ENCODE measurements around the gene NFIB.

Gene NFIB

DNA sequence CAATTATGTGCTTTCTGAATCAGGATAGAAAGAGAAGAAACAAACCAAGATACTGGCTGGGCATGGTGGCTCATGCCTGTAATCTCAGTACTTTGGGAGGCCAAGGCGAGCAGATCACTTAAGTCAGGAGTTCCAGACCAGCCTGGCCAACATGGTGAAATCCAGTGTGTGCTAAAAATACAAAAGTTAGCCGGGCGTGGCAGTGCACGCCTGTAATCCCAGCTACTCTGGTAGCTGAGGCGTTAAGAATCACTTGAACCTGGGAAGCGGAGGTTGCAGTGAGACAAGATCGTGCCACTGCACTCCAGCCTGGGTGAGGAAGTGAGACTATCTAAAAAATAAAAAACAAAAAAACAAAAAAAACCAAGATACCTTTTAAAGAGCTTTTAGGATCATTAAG lies 214.2 kb downstream of the NFIB start:
- DNase-seq (ENCODE audit: low spot score), result no peak

DNA sequence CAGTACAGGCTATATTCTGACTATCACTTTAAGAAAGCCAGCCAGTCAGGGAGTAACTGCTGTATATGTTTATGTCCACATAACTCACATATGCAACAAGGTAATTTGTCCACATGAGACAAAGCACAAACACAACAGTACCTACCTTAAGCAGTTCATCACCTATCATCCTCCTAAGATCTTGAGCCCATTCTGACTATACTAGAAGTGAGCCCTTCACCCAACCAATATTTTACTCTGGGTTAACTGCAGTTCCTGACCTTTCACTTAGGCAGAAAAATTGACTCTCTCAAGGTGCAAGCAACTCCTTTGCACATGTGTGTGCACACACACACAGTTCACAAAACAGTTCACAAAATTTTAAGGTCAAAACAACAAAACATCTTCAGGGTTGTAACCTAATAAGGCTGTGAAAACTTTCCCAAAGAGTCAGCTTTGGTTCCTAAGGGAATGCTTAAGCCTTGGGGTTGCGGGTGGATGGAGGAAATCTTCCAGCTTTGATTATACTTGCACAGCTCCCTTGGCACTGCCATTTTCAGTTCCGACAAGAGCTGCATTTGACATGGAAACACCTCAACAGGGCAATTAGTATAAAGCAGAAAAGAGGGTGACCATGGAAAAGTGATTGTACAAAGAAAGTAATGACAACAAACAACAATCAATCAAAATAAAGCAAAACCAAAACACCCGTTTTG lies 215.3 kb downstream of the NFIB start:
- DNase-seq (ENCODE audit: low spot score), result no peak

DNA sequence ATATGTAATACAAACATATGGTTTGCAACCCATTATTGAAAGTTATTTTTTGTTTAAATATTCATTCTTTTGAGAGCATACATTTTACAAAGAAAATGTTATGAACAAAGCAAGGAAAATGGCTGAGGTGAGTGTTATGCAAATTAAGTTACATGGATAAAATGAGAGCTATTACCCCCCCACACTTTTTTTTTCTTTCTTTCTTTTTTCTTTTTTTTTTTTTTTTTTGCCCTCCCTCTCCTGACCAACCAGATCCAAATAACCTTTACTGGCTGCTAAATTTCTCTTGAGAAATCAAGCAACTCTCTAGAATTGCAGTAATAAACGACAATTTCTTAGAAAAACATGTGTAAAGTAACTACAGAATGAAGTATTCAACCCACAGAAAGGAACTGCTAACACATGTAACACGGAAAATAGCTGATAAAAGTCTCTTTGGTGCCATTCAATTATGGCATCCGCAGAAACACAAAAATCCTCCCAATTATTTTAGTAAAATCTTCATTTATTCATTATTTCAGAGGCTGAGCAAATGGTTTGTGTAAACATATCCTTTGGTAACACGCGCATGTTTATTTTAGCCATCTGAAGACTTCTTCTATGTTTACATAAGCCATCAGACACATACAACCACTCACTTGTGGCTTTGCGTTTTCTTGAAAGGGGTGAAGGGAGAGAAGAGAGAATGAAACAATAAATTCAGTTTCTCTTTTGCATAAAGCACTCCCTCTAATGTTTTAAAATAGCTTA lies 216.1 kb downstream of the NFIB start:
- no peak for DNase-seq (ENCODE audit: low spot score)

DNA sequence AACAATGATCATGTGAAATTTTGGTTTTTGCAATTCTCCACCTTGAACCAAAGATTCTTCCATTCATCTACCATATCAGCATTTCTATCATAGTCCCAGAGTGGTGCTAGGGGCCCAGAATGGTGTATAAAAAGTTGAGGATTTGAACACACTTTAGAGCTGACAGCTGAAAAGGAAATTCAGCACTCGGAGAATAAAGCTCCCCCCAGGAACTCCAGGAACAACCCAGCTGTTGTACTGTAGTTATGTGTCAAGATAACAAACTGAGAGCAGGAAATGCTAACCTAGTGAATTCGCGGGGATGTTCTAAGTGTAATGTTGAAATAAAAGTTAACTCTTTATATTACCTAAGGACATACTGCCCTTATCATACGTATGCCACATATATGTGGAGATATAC lies 216.7 kb downstream of the NFIB start:
- no peak for DNase-seq (ENCODE audit: low spot score)

DNA sequence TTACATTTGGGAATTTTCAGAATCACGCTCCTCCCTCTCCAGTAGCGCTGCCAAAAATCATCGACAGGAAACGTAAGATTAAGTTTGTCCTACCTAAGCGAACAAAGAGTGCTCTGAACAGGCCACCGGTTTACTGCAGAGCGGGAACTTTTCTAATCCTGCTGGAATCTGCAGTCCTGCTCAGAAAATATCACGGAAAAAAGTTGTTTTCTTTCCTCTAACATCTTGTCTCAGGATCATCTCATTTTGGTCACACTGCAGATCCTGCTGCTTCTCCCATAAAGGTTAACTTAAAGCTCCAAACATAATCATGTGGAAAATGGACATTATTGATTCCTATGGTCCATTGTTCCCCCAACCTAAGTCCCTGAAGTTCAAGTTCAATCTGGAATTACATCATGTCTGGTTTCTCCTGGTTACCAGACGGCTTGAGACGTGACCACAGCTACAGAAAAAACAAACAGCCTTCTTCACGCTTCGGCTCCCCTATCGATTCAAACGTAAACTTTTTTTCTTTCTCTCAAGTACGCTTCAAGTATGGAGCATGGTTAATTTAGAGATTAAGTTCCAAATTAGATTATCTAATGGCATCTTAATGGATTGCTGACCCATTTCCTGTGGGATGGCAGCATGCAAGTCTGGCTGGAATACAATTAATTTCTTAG lies 217.6 kb downstream of the NFIB start:
- DNase-seq (ENCODE audit: low spot score), result no peak

DNA sequence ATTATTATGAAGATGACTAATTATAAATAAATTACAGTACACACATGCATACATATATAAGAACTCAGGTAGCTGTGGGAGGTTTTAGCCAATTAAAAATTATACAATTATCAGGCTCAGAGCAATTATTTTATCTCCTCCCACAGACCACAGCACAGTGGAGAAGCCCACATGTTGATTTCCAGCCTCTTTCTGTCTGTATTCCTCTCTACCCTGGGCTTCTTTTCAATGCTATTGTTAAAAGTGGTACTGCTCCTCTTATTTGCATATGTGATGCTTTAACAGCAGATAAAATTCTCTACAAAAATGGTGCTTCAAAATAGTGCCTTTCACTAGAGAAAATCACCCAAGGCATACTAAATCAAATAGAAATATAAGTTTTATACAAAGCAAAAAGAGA lies 218.7 kb downstream of the NFIB start:
- DNase-seq (ENCODE audit: low spot score), result no peak

DNA sequence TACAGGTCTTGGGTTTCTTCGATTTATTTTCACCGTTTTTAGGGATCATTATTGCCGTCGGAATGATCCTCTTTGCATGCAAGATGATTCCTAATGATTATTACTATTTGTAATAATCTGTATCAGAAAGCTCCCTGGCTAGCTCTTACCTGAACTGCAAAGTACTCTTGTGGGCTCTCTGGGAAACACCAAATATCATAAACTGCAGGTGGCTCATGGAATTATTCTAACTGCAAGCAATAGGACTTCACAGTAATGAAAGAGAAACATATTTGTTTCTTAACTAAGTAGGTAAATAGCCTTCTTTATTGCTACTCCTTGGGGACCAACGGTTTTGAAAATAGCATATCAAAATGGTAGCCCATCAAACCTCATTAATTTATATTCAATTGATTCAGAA lies 219.4 kb downstream of the NFIB start:
- DNase-seq (ENCODE audit: low spot score), result no peak

DNA sequence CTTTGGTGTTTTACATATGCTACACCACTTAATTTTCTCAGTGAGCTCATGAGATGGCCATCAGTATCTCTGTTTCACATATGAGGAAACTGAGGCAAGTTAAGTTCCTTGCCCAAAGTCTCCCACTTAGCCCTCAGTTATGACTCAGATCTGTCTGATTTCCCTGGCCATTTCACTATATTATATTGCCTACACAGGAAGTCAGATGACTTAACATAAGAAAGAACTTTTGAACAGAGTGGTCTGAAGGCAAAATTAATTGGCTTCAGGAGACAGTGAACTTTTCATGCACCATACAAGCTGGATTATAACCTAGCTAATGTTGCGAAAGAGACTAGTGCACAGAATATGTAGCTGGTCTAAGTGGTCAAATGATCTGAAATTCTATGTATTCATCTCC lies 221.6 kb downstream of the NFIB start:
- no peak for DNase-seq (ENCODE audit: low spot score)

DNA sequence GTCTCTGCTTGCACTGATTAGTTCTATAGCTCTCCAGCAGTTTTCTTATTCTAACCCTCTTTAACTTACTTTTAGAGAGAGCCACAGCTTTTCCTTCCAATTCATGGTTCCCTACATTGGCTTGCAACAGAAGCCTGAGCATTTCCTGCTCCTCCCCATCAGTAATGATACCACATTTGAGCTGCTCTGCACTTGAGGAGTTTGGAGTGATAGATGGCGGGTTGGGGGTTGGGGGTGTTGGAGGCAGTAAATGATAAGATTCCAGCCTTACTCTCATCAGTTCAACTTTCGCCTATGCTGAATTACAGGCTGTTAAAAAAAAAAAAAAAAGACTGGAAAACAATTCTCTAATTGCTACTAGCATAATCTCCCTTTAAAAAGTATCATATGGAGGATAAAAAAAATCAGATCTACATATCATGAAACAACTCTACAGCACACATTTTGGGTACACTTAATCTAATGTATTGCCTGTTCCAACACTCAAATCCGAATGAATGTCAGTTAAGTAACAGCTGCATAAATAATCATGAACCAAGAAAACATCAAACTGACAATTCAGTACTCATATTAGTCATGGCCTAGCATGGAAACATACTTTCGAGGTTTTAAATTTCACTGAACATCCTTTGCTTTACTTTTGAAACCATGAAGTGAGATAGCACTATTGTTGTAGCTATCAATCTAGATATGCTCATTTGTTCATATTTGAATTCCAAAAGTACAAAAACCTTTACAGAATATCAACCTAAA lies 224.7 kb downstream of the NFIB start:
- no peak for DNase-seq (ENCODE audit: low spot score)

DNA sequence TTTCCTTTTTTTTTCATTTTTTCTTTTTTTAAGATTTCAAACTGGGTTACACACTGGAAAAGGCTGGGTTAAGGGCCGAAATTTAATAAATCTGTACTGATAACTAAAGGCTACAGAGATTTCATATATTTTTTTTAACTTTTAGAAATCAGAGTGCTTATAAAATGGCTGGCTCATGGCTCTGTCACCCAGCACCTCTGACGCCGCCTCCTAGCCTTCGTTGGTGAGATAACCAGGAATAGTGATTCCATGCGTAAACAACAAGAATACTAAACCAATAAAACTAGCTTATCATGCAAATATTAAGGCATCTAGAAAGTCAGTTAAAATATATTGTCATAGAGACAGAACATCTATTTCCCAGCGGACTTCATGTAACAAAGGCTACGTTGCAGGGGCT lies 226.4 kb downstream of the NFIB start:
- no peak for DNase-seq (ENCODE audit: low spot score)

DNA sequence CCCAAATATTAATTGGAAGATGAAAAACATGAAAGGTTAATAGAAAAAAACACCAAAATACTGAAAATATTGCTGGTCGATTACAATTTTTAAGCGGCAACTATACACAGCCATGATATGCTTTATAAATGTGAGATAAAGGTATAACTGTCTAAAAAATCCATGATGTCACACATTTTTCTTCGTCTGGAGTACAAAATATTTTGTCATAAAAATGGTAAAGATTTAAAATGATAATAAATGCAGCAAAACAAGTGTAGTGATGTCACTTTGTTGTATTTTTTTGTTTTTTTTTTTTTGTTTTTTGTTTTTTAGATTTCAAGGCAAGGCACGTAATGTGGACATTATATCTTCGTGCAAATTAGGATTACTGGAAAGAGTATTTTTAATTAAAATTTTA lies 227.4 kb downstream of the NFIB start:
- DNase-seq (ENCODE audit: low spot score), result no peak

DNA sequence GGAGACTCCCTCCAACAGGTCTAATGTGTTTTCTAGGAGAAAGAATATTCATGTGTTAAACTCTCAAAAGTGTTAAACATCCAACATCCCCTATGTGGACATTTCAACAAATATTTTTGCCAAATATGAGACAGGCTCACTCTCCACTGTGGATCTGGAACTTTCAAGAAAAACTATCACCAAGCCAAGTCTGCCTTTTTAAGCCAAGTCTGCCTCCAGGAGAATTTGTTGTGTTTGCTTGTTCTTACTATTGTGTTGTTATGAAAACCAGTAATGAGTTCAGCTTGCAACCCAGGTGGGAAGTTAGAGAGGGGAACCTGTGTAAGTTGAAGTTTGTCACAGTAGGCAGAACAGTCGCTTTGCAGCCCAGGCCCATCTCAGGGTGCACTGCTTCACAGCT lies 228.1 kb downstream of the NFIB start:
- DNase-seq (ENCODE audit: low spot score), result no peak

DNA sequence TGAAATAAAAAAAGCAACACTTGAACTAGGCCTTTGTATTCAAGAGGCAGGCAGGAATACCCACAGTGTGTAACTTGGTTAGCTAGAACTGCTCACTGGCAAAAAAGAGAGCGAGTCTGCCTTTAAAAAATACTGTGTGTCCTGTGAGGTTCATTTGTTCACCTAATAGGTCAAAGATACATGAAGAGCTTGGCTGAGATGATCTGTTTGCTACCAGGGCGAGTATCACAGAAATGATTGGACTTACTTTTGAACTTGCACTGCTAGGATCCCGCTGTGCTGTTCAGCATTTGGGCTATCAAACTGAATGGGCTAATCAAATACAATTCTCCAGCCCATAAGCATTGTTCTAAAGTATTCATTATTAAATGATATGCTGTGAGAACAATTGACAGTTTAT lies 229.1 kb downstream of the NFIB start:
- no peak for DNase-seq (ENCODE audit: low spot score)

DNA sequence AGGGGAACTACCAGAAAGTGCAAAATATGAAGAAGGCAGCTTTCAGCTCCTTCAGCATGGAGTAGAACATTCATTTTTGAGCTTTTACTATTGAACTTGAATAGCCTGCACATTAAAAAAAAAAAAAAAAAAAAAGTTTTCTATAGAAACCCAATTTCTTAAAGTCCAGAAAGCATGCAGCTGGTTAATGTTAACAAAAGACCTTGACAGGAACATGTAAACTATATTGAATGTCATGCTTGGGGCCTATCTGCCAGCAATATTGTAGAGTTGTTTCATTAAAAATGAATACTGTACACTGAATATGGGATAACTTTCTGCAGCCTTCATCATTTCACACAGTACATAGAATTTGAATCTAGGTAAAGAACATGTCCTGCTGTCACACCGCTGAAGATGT lies 230.6 kb downstream of the NFIB start:
- DNase-seq (ENCODE audit: low spot score), result no peak

DNA sequence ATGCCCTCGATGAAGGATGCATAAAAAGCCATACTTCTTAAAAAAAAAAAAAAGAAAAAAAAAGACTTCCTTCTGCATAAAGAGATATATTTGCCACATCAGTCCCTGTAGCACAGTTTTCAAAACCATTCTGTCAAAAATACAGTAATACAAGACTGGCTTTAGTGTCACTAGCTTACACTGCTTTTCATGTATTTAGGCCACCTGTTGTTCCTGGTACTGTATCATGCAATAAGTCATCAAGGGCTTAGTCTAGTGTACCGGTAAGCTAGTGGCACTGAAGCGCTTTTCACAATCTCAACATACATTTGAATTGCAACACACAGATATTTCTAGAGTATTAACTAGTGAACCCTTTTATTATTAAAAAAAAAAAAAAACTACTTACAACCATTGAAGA lies 231.2 kb downstream of the NFIB start:
- no peak for DNase-seq (ENCODE audit: low spot score)

DNA sequence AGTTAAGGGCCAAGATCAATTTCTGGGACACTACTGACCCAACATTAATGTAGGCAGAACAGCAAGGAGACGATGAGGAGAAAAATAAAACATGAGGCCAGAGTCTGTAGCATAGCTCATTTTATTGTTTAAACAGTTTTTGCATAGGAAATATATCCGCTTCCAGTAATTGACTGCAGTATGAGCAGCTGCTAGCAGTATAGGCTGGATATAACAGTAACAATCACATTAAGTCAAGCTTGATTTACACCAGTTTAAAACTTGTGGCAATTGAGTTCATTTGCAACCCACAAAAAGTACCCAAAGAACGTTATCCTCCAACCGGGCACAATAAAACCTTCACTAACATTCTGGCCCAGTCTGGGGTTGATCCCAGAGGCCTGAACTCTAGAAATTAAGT lies 232.2 kb downstream of the NFIB start:
- DNase-seq (ENCODE audit: low spot score), result no peak

DNA sequence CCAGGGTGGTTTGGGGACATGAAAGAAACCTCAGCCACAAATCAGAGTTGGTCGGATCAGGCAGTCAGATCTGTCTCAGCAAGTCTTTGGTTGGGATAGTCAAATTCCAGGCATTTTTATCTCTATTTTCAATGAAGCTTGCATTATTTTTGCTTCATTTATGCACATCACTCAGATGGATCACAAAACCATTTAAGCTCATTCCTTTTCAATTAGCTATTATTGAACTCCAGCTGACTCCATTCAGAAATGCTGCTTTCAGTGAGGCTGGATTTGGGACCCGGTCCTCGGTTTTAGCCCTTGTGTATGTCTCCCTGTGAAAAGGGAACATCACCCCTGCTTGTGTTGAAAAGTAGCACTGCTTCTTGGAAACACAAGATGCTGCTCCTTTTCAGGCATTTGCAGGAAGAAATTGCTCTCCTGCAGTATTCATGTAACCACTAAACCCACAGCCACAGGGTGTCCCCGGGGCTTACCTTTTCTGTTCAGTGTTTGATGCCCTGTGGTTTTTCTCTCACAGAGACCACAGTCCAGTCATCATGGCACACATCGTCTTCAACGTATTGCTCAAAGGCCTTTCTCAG lies 232.9 kb downstream of the NFIB start:
- no peak for DNase-seq (ENCODE audit: low spot score)

DNA sequence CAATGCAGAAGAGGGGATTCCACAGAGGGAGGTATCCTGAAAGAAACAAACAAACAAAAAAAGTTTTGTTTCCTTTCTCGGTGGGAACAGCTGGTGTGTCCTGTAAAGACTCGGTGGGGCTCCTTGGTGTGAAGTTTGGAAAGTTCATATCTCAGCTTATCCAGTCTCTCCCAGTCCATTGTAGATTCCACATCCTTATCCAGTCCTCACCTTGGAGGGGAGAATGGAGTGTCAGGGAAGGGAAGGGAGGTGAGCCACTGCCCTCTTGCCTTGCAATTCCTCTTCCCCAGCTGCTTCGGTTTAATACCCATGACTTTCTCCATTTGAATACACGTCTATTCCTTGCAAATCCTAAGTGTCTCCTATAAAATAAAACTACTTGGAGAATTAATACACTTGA lies 234.5 kb downstream of the NFIB start:
- no peak for DNase-seq (ENCODE audit: low spot score)

DNA sequence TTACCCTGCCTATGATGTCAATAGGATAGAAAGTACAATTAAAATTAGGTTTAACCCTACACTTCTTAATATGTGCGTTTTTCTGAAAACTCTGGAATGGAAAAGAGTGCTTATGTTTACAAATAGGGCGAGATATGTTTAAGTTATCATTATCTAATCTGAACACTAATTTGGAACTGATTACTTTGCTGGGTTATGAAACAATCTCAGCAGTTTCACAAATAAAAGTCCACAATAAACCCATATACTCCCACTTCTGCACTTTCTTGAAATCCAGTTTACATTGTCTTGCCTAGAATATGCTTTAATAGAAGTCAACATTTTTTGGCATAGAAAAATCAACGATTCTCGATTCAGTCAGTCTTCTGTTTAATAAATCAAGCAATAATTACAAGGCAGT lies 236.3 kb downstream of the NFIB start:
- DNase-seq (ENCODE audit: low spot score), result no peak

DNA sequence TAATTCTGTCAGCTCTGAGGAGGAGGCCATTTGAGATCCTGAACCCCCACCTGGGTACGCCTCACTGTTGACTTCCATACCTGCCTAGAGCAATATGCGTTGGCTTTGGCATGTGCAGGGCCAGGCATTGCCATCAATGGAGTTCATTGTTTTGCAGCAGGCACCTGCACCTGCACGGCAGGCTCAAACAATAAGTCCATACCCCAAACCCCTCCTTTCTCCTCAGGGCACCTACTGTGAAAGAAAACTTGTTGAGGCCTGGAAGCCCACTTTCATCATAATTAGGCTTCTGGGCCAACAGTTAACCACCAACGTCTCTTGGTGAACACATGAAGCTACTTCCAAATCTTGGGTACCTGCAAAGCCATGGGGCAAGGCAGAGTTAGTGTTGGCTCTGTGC lies 238.7 kb downstream of the NFIB start:
- DNase-seq (ENCODE audit: low spot score), result no peak

DNA sequence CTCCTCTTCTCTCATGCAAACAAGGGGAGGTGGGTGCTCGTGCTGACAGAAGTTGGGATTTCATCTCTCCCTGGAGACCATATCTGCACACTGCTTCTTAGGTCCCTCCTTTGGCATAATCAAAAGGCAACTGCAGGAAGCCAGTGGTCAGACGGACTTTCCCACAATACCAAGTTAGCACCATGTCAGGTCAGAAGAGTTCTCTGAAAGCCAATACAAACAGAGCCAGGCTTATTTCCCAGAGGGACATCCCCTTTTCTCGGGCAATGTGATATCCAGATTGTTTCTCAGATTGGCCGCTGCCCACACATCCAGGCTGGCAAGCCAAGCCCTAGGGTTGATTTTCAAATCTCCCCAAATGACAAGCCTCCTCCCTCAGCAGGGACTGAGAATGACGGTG lies 241.1 kb downstream of the NFIB start:
- DNase-seq (ENCODE audit: low spot score), result no peak

DNA sequence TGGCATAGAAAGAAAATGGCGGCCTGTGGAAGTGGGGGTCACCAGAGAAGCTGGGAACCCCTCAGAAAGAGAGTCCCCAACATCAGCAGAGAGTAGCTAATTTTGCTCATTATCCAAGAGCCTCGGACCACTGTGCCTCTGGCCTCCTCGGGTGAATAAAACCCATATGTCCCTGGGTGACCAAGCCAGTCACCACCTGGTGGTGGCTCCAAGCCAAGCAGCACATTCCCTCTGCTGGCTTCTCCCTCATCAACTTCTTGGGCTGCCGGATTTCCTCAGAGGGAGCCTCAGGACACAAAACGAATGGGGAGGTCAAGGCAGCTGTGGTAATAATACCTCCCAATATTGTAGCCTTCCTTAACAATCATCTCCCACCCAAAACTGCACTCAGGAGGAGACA lies 242.5 kb downstream of the NFIB start:
- DNase-seq (ENCODE audit: low spot score), result no peak
